ENCODE data around the gene FLNB.

GRCh38 chr3:58115175-58115574, 107.0 kb downstream of the FLNB start:
- no peak for TF ChIP-seq POLR2A (IDR thresholded peaks at IDR 0.05; ENCODE audit: low read depth, low read length)
- no peak for TF ChIP-seq POLR2AphosphoS5 (IDR thresholded peaks at IDR 0.05; ENCODE audit: low read depth, low read length)

Measured in GM12891 (cell line).